Glutamatergic neuron (in vitro differentiated cells): ENCODE results near the gene VWF. TPM values are rescaled to one million over a fixed set of nuclear protein-coding genes. Genes with fewer than 3 reads are reported as not detected.
"Not testable (repeated sequence)": the region's sequence is repeated elsewhere in the genome, so short reads cannot be mapped to it uniquely, and the experiment has no call there.

Experiments
- DNase-seq: peaks from one replicate; pipeline ENCODE4 v3.0.0; 2022
- H3K27ac Mint-ChIP-seq: one replicate; pipeline ENCODE4 v1.8.0; 2020; ENCODE audit warnings: mild to moderate bottlenecking, mixed read lengths, inconsistent platforms; ENCODE audit not compliant: unreplicated experiment
- H3K27me3 Mint-ChIP-seq: one replicate; pipeline ENCODE4 v1.8.0; 2020; ENCODE audit warnings: mild to moderate bottlenecking, moderate library complexity, mixed read lengths, inconsistent platforms; ENCODE audit not compliant: unreplicated experiment
- H3K36me3 Mint-ChIP-seq: one replicate; pipeline ENCODE4 v1.8.0; 2020; ENCODE audit warnings: mild to moderate bottlenecking, mixed read lengths, inconsistent platforms; ENCODE audit not compliant: unreplicated experiment
- H3K4me1 Mint-ChIP-seq: one replicate; pipeline ENCODE4 v1.8.0; 2020; ENCODE audit warnings: mild to moderate bottlenecking, low read depth, mixed read lengths, inconsistent platforms; ENCODE audit not compliant: unreplicated experiment
- H3K4me3 Mint-ChIP-seq: one replicate; pipeline ENCODE4 v1.8.0; 2020; ENCODE audit warnings: mild to moderate bottlenecking, mixed read lengths, inconsistent platforms; ENCODE audit not compliant: unreplicated experiment
- H3K9me3 Mint-ChIP-seq: one replicate; pipeline ENCODE4 v1.8.0; 2020; ENCODE audit warnings: mild to moderate bottlenecking, moderate library complexity, mixed read lengths, inconsistent platforms; ENCODE audit not compliant: unreplicated experiment
- total RNA-seq: library from RNA; stranded (reverse); fragmentation: NEBNext Ultra II Directional; extraction: Animal tissue kit (Norgen Biotek cat#: 25700); gene quantifications from one replicate; pipeline ENCODE4 v1.2.1, GENCODE V29; 2021; ENCODE audit not compliant: unreplicated experiment
- TF ChIP-seq, protein P1 (sequence below): fragments of 200-600 bp; sonication (generic); IDR thresholded peaks from one replicate; pipeline ENCODE4 v1.5.0; 2021; ENCODE audit not compliant: partially characterized antibody, unreplicated experiment

VWF gene
- total RNA-seq, 1 donor from 2014 or later: 0.37 TPM

DNA sequence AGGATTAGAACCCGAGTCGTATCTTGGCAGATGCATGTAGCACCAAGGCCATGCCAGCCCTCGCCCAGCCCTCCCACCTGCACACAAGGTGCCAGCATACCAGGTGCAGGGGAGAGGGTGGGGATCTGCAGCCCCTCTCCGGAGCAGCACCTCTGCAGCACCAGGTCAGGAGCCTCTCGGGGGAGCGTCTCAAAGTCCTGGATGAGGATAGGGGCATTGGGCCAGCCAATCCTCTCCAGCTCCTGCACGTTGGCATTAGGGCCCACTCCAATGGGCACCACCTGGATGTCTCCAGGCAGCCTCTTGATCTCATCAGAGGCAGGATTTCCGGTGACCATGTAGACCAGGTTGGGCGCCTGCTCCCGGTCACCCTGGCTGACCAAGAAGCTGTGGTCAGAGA lies 106.2 kb downstream of the VWF start:
- peaks cover 2% of the 10 kb centered on the region for H3K9me3 Mint-ChIP-seq
- H3K4me1 Mint-ChIP-seq: peaks cover 13% of the 10 kb centered on the region
- DNase-seq: no peak
- H3K4me3 Mint-ChIP-seq: no peak overlapping the region
- H3K36me3 Mint-ChIP-seq: no peaks in the 10 kb centered on the region
- H3K27ac Mint-ChIP-seq: no peak overlapping the region
- TF ChIP-seq, protein P1, sequence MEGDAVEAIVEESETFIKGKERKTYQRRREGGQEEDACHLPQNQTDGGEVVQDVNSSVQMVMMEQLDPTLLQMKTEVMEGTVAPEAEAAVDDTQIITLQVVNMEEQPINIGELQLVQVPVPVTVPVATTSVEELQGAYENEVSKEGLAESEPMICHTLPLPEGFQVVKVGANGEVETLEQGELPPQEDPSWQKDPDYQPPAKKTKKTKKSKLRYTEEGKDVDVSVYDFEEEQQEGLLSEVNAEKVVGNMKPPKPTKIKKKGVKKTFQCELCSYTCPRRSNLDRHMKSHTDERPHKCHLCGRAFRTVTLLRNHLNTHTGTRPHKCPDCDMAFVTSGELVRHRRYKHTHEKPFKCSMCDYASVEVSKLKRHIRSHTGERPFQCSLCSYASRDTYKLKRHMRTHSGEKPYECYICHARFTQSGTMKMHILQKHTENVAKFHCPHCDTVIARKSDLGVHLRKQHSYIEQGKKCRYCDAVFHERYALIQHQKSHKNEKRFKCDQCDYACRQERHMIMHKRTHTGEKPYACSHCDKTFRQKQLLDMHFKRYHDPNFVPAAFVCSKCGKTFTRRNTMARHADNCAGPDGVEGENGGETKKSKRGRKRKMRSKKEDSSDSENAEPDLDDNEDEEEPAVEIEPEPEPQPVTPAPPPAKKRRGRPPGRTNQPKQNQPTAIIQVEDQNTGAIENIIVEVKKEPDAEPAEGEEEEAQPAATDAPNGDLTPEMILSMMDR: no peak
- peaks cover 3% of the 10 kb centered on the region for H3K27me3 Mint-ChIP-seq

DNA sequence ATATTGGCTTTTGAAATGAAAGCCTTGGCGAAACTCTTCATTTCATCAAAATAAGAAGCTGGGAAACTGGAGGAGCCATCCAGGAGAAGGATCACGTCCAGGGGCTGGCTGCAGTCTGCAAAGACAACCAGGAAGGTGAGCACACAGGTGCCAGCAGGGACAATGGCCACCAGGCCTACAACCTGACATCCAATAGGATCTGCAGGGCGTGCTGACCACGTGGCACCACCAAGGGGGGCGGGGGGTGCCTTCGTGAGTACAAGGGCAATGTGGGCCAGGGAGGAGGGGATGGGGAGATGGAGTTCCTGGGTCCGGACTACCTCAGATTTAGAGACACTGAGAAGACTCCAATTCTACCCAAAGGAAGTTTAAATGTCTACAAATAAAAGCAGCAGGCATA lies 107.7 kb downstream of the VWF start:
- Mint-ChIP-seq H3K4me1 (peaks cover 8% of the 10 kb centered on the region), H3K9me3 (no peaks in the 10 kb centered on the region), H3K36me3 (no peaks in the 10 kb centered on the region), H3K4me3 (no peak overlapping the region), H3K27me3 (peaks cover 3% of the 10 kb centered on the region), H3K27ac (no peak overlapping the region)
- no peak for DNase-seq
- TF ChIP-seq, protein P1: no peak

DNA sequence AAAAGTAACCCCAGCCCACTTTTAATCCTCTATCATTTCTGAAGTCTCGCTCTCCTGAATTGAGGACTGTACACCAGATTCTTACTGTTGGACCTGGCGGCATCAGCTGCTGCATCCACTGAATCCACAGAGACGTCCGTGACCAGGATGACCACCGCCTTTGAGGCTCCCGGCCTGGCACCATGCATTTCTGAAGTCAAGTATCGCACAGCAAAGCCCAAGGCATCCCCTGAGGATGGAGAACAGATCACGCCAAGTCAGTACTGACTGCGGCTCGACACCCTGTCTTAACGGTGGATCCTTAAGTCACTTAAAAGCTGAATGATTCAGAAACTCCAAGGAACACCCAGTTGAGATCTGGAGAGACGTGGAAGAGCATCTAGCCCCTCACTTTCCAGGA lies 108.5 kb downstream of the VWF start:
- H3K36me3 Mint-ChIP-seq, H3K9me3 Mint-ChIP-seq, H3K4me1 Mint-ChIP-seq, H3K27ac Mint-ChIP-seq, H3K27me3 Mint-ChIP-seq, H3K4me3 Mint-ChIP-seq, DNase-seq: not testable (repeated sequence)

DNA sequence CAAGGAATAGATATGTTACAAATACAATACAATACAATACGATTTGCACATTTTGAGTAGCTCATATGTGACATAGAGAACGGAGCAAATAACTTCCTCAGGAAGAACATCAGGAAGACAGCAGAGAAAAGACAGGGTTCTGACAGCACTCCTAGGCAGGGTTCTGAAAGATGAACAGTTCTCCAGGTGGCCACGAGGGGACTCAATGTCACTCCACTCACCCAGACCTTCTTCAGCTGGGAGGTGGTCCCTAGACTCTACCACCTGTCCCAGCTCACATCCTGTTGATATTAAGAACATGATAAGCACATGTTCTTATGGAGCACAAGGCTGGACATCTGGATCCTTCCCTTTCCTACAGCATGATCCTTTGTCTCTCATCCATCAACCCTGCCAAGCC lies 109.2 kb downstream of the VWF start:
- H3K27me3 Mint-ChIP-seq, H3K36me3 Mint-ChIP-seq, H3K9me3 Mint-ChIP-seq, DNase-seq, H3K27ac Mint-ChIP-seq, H3K4me3 Mint-ChIP-seq, H3K4me1 Mint-ChIP-seq: not testable (repeated sequence)

DNA sequence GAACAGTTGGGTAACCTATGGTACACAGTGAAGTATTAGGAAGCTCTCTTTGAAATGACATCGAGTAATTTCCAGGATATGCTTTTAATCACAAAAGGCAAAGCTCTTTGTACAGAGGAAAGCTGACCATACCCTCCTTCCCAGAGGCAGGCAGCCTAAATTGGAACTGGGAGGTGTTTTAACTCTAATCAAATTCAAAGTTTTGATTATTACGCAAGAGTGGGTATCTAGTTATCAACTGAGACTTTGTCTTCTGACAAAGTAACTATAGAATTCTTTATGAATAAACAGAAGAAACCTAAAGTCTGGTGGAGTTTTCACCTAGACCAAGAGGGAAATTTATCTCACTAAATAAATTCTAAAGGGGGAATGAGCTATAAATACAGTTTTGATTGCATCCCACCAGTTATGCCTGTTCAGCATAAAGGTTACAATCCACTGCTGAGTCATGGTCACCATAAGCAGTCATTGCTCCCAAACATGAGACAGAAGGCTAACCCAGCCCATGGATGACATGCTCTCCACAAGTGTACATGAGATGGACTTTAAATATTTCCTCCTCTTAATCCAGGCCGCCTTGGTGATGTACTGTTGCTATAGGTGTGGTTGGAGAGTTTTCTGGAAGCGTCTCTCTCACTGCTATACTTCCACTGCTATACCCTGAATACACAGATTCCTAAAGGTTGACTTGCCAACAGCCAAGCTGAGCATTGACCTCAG lies 113.7 kb downstream of the VWF start:
- H3K27me3 Mint-ChIP-seq, H3K27ac Mint-ChIP-seq: not testable (repeated sequence)

DNA sequence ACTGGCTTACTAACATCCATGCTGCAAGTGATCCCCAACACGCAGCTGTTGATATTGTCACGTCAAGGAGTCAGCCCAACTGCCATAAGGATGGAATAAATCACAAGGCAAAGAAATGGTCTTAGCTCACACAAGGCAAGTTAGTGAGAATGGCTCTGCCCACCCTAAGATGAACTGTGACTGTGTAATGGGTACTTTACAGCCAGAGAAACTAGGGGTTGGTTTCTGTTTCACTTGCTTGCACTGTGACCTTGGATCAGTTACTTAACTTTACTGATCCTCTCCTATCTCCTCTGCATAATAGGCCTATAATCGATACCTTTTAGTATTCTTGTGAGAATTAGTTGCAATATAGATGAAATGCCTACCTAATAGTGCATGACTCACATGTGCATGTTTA lies 127.2 kb downstream of the VWF start:
- Mint-ChIP-seq H3K36me3 (no peaks in the 10 kb centered on the region), H3K9me3 (peaks cover 1% of the 10 kb centered on the region), H3K27me3 (no peaks in the 10 kb centered on the region), H3K4me1 (no peaks in the 10 kb centered on the region), H3K27ac (no peak overlapping the region), H3K4me3 (no peak overlapping the region)
- DNase-seq: no peak
- TF ChIP-seq, protein P1: no peak

More for the DNA sequence above, 113.7 kb downstream of the VWF start:
- not testable (repeated sequence) for H3K9me3 Mint-ChIP-seq, H3K4me1 Mint-ChIP-seq, DNase-seq, H3K36me3 Mint-ChIP-seq, H3K4me3 Mint-ChIP-seq
